H1 (cell line): Measurements from ENCODE around the gene AAMP. TPM values are rescaled to one million over a fixed set of nuclear protein-coding genes. Genes with fewer than 3 reads are reported as not detected.

Source experiments
- CTCF ChIA-PET: fragments of 300-600 bp; sonication (Branson Sonifier 250); formaldehyde crosslinking; loops from one replicate; lab custom pipeline; 2021; ENCODE audit not compliant: partially characterized antibody; lab: Charles Lee
- POLR2A ChIA-PET: fragments of 300-600 bp; sonication (Branson Sonifier 250); formaldehyde crosslinking; loops from one replicate; lab custom pipeline; 2021; ENCODE audit warnings: inconsistent platforms; ENCODE audit not compliant: partially characterized antibody; lab: Charles Lee
- DNase-seq, 2 experiments: peaks; one replicate each; pipeline versions ENCODE4 v3.0.0 to v3.0.0-alpha.2; 2010 to 2022; ENCODE audit warnings: low spot score in 2 of 2, low read depth in 1 of 2, mixed read lengths in 1 of 2
- FAIRE-seq: peaks from 2 replicates; lab custom pipeline; 2011; peaks lifted over from hg19 to GRCh38; lab: Jason Lieb, UNC
- H2AFZ ChIP-seq: 2 replicates; pipeline ENCODE4 v1.8.1; 2012; ENCODE audit warnings: low read length, inconsistent platforms
- H2AK5ac ChIP-seq: 2 replicates; pipeline ENCODE4 v1.6.1; 2013; ENCODE audit warnings: low read depth, low read length
- H2BK120ac ChIP-seq: replicated peaks from 2 replicates; pipeline ENCODE3; 2013; ENCODE audit warnings: low read depth, low read length, inconsistent platforms
- H2BK12ac ChIP-seq: 2 replicates; pipeline ENCODE4 v1.6.1; 2013; ENCODE audit warnings: low read depth, low read length
- H2BK15ac ChIP-seq: 2 replicates; pipeline ENCODE4 v1.6.1; 2013; ENCODE audit warnings: low read length
- H2BK20ac ChIP-seq: 2 replicates; pipeline ENCODE4 v1.6.1; 2013; ENCODE audit warnings: low read length
- H2BK5ac ChIP-seq: 2 replicates; pipeline ENCODE4 v1.6.1; 2013; ENCODE audit warnings: low read depth, low read length
- H3K14ac ChIP-seq: 2 replicates; pipeline ENCODE4 v1.6.1; 2013; ENCODE audit warnings: inconsistent platforms; ENCODE audit not compliant: insufficient read length
- H3K18ac ChIP-seq: 2 replicates; pipeline ENCODE4 v1.6.1; 2013; ENCODE audit warnings: low read length; ENCODE audit errors: extremely low read depth
- H3K23ac ChIP-seq: 2 replicates; pipeline ENCODE4 v1.6.1; 2013; ENCODE audit warnings: inconsistent platforms; ENCODE audit not compliant: insufficient read length
- H3K23me2 ChIP-seq: 2 replicates; pipeline ENCODE4 v1.6.1; 2013; ENCODE audit warnings: low read depth, low read length
- H3K27ac ChIP-seq: 2 replicates; pipeline ENCODE4 v1.6.1; 2011; ENCODE audit warnings: low read depth, low read length, inconsistent platforms
- H3K27me3 ChIP-seq, 4 experiments: replicated peaks in 1 of 4; 1 replicate in 1 of 4; 2 replicates in 3 of 4; pipeline versions ENCODE4 v1.6.1 to v1.8.1; 2011 to 2013; ENCODE audit warnings: low read length in 3 of 4, mild to moderate bottlenecking in 3 of 4, inconsistent platforms in 2 of 4, mixed read lengths in 2 of 4, moderate library complexity in 1 of 4; ENCODE audit not compliant: control insufficient read depth in 3 of 4, insufficient read depth in 3 of 4; ENCODE audit errors: extremely low read depth in 1 of 4
- H3K36me3 ChIP-seq, 4 experiments: 2 replicates each; pipeline versions ENCODE4 v1.6.1 to v1.8.1; 2011 to 2013; ENCODE audit warnings: mild to moderate bottlenecking in 4 of 4, low read length in 3 of 4, moderate library complexity in 2 of 4, control low read depth in 1 of 4, inconsistent platforms in 1 of 4; ENCODE audit not compliant: insufficient read depth in 4 of 4, control insufficient read depth in 2 of 4
- H3K4ac ChIP-seq: replicated peaks from 2 replicates; pipeline ENCODE3; 2013; ENCODE audit warnings: low read length, low read depth, mixed read lengths, inconsistent platforms; ENCODE audit not compliant: insufficient read length
- H3K4me1 ChIP-seq, 4 experiments: replicated peaks in 1 of 4; 1 replicate in 1 of 4; 2 replicates in 3 of 4; pipeline versions ENCODE4 v1.6.1 to v1.8.1; 2011 to 2013; ENCODE audit warnings: low read length in 3 of 4, inconsistent platforms in 2 of 4, mixed read lengths in 1 of 4; ENCODE audit not compliant: insufficient read depth in 4 of 4, control insufficient read depth in 3 of 4
- H3K4me2 ChIP-seq, 2 experiments: 2 replicates each; pipeline versions ENCODE4 v1.6.1 to v1.8.1; 2011 to 2013; ENCODE audit warnings: low read depth in 2 of 2, low read length in 2 of 2, control low read depth in 1 of 2, inconsistent platforms in 1 of 2, mild to moderate bottlenecking in 1 of 2; ENCODE audit not compliant: insufficient read depth in 1 of 2
- H3K4me3 ChIP-seq, 4 experiments: fragments of 200-600, 300-600 bp in 1 of 4; sonication (generic), shearing (Covaris generic), sonication (Bioruptor Twin) in 1 of 4; 2 replicates each; pipeline versions ENCODE4 v1.5.1 to v1.8.1; 2011 to 2016; ENCODE audit warnings: low read length in 4 of 4, low read depth in 3 of 4, control low read depth in 2 of 4, inconsistent platforms in 2 of 4, mild to moderate bottlenecking in 2 of 4, mixed read lengths in 1 of 4, moderate library complexity in 1 of 4; ENCODE audit not compliant: insufficient read depth in 2 of 4; ENCODE audit errors: extremely low read depth in 1 of 4
- H3K56ac ChIP-seq: replicated peaks from 2 replicates; pipeline ENCODE3; 2013; ENCODE audit warnings: low read depth, mild to moderate bottlenecking, mixed read lengths, low read length, inconsistent platforms; ENCODE audit not compliant: insufficient read length
- H3K79me1 ChIP-seq: 2 replicates; pipeline ENCODE4 v1.6.1; 2013; ENCODE audit warnings: low read depth, low read length, control low read depth
- H3K79me2 ChIP-seq, 2 experiments: 2 replicates each; pipeline versions ENCODE4 v1.6.1 to v1.8.1; 2012 to 2013; ENCODE audit warnings: low read length in 2 of 2, mild to moderate bottlenecking in 2 of 2, inconsistent platforms in 1 of 2; ENCODE audit not compliant: insufficient read depth in 2 of 2, control insufficient read depth in 1 of 2
- H3K9ac ChIP-seq, 4 experiments: replicated peaks in 1 of 4; 1 replicate in 1 of 4; 2 replicates in 3 of 4; pipeline versions ENCODE4 v1.6.1 to v1.8.1; 2011 to 2013; ENCODE audit warnings: low read depth in 3 of 4, low read length in 3 of 4, control low read depth in 2 of 4, mild to moderate bottlenecking in 2 of 4, moderate library complexity in 2 of 4, inconsistent platforms in 1 of 4; ENCODE audit errors: extremely low read depth in 1 of 4
- H3K9me3 ChIP-seq, 2 experiments: 2 replicates each; pipeline versions ENCODE4 v1.6.1 to v1.8.1; 2012 to 2013; ENCODE audit warnings: mild to moderate bottlenecking in 2 of 2, moderate library complexity in 2 of 2, control low read depth in 1 of 2, inconsistent platforms in 1 of 2, low read depth in 1 of 2, low read length in 1 of 2, mixed read lengths in 1 of 2; ENCODE audit not compliant: insufficient read depth in 2 of 2
- H4K20me1 ChIP-seq, 2 experiments: replicated peaks in 1 of 2; 2 replicates each; pipeline versions ENCODE3 to v1.8.1; 2011 to 2013; ENCODE audit warnings: inconsistent platforms in 2 of 2, low read length in 2 of 2, mild to moderate bottlenecking in 1 of 2; ENCODE audit not compliant: insufficient read depth in 2 of 2, control insufficient read depth in 1 of 2
- H4K5ac ChIP-seq: 2 replicates; pipeline ENCODE4 v1.6.1; 2013; ENCODE audit warnings: low read length, low read depth, mixed read lengths, inconsistent platforms; ENCODE audit not compliant: insufficient read length
- H4K8ac ChIP-seq: 2 replicates; pipeline ENCODE4 v1.8.0; 2013; ENCODE audit warnings: mild to moderate bottlenecking, moderate library complexity, low read length, inconsistent platforms; ENCODE audit not compliant: insufficient read depth; ENCODE audit errors: extremely low read depth
- H4K91ac ChIP-seq: replicated peaks from 2 replicates; pipeline ENCODE3; 2013; ENCODE audit warnings: low read length, mixed read lengths, inconsistent platforms; ENCODE audit not compliant: insufficient read length
- CEBPB ChIP-seq: IDR thresholded peaks from 2 replicates; pipeline ENCODE4 v1.6.1; 2012; ENCODE audit warnings: low read depth, low read length
- FOSL1 ChIP-seq: IDR thresholded peaks from 2 replicates; pipeline ENCODE4 v1.6.1; 2011; ENCODE audit warnings: mild to moderate bottlenecking, low read depth, low read length, moderate library complexity; ENCODE audit not compliant: insufficient read depth
- JUND ChIP-seq: IDR thresholded peaks from 2 replicates; pipeline ENCODE4 v1.6.1; 2011; ENCODE audit warnings: mild to moderate bottlenecking, improper control_type of control experiment, low read length
- NANOG ChIP-seq: IDR thresholded peaks from 2 replicates; pipeline ENCODE4 v1.6.1; 2011; ENCODE audit warnings: low read length, low read depth, mild to moderate bottlenecking, inconsistent platforms; ENCODE audit not compliant: insufficient read depth, poor library complexity, severe bottlenecking
- PHF8 ChIP-seq: fragments of 200-600 bp; sonication (generic); conservative IDR thresholded peaks from 2 replicates; pipeline ENCODE4 v1.7.1; 2012; ENCODE audit warnings: low read depth, mild to moderate bottlenecking, inconsistent platforms, low read length, moderate library complexity
- RAD21 ChIP-seq, 2 experiments: IDR thresholded peaks in 1 of 2; conservative IDR thresholded peaks in 1 of 2; 2 replicates each; pipeline ENCODE4 v1.6.1; 2011; ENCODE audit warnings: low read depth in 2 of 2, low read length in 2 of 2, improper control_type of control experiment in 1 of 2, inconsistent platforms in 1 of 2, mild to moderate bottlenecking in 1 of 2, moderate library complexity in 1 of 2
- SIN3A ChIP-seq, 2 experiments: IDR thresholded peaks in 1 of 2; conservative IDR thresholded peaks in 1 of 2; 2 replicates each; pipeline ENCODE4 v1.6.1; 2011 to 2012; ENCODE audit warnings: low read length in 2 of 2, improper control_type of control experiment in 1 of 2, low read depth in 1 of 2, mild to moderate bottlenecking in 1 of 2
- SIX5 ChIP-seq: IDR thresholded peaks from 2 replicates; pipeline ENCODE4 v1.6.1; 2011; ENCODE audit warnings: mild to moderate bottlenecking, low read depth, low read length
- WGBS, 2 experiments: shearing (Covaris generic) in 1 of 2; methylation state at CpG; one replicate each; pipeline versions ENCODE4 v1.1.6 to v1.1.7; 2013 to 2015; ENCODE audit warnings: low lambda C conversion rate in 2 of 2, mixed read lengths in 2 of 2, inconsistent platforms in 1 of 2, low coverage in 1 of 2, missing lambda C conversion rate in 1 of 2; ENCODE audit not compliant: insufficient replicate concordance in 2 of 2, insufficient coverage in 1 of 2, insufficient read length in 1 of 2; ENCODE audit errors: extremely low coverage in 1 of 2, missing lambda C conversion rate in 1 of 2; 5-methylcytosine and 5-hydroxymethylcytosine counted together
- polyA plus RNA-seq, 7 experiments: library from polyadenylated mRNA; depleted of rRNA in 3 of 7; stranded (reverse) in 5 of 7; unstranded in 2 of 7; fragments of >200 nt in 5 of 7; fragments of 200-250 nt in 2 of 7; gene quantifications; 1 replicate in 5 of 7; 2 replicates in 1 of 7; 4 replicates in 1 of 7; pipeline versions ENCODE4 v1.2.1 to v1.2.3, GENCODE V29; 2011 to 2013; ENCODE audit warnings: missing spikeins in 2 of 7, mixed read lengths in 2 of 7
- total RNA-seq: library from RNA; stranded (reverse); fragmentation: NEBNext Ultra II Directional; extraction: Animal tissue kit (Norgen Biotek cat#: 25700); gene quantifications from 2 replicates; pipeline ENCODE4 v1.2.1, GENCODE V29; 2021
- TF ChIP-seq, protein P1 (sequence below): IDR thresholded peaks from 2 replicates; pipeline ENCODE4 v1.6.1; 2012; ENCODE audit warnings: inconsistent platforms

Gene AAMP
- total and polyA plus RNA-seq, 2 of the 8 experiments (the other 6 are each of a cell fraction or from before 2014, with no cell fraction given), result 119 to 125 TPM

- 59% methylated on average over 16 of the region's 18 CpGs; no CpG with 5 or more reads in 1 of the 2 experiments for WGBS, 2 experiments
- Histone ChIP-seq H3K23me2 (peaks cover 10% of the 10 kb centered on the region), H2AFZ (no peak overlapping the region), H4K8ac (peak overlapping the region; percentile 69; the same call in 1 of the 2 replicates), H2AK5ac (no peak overlapping the region), H3K9ac (no peak overlapping the region), H3K23ac (no peak overlapping the region), H3K27ac (no peak overlapping the region), H2BK5ac (no peak overlapping the region), H2BK15ac (no peak overlapping the region), H3K36me3 (peaks cover 0 to 38% (median 9%) of the 10 kb centered on the region in 4 experiments; a peak in 6 of 8 replicates), H2BK120ac (no peak overlapping the region), H3K4me3 (no peak overlapping the region), H4K91ac (no peak overlapping the region), H3K4me1 (peaks cover 0 to 7% (median 4%) of the 10 kb centered on the region in 4 experiments; a peak in 4 of 7 replicates), H3K56ac (no peak overlapping the region), H4K20me1 (peaks cover 0 to 9% of the 10 kb centered on the region in 2 experiments), H3K9me3 (no peaks in the 10 kb centered on the region), H3K14ac (no peak overlapping the region), H3K79me1 (peaks cover 8% of the 10 kb centered on the region; the same call in 1 of the 2 replicates), H2BK12ac (no peak overlapping the region), H3K18ac (no peak overlapping the region), H3K4ac (no peak overlapping the region), H3K79me2 (peaks cover 0 to 10% of the 10 kb centered on the region in 2 experiments; a peak in 2 of 4 replicates), H3K4me2 (0 out of 4 replicates have a peak overlapping the region, but pooled peaks of 1 of the 2 experiments have one; percentile 11), H4K5ac (no peak overlapping the region), H2BK20ac (no peak overlapping the region), H3K27me3 (no peaks in the 10 kb centered on the region)
- ChIA-PET CTCF (interaction anchor here (0.5 to 8.2 kb wide), 31 partner anchors 11 to 391 kb away, joined by 3 to 131 read pairs (median 4); partner anchors contain the start of genes CATIP, GPBAR1 and TMBIM1), POLR2A (interaction anchor here (1.5 to 2.8 kb wide), 4 partner anchors 10 to 124 kb away, joined by 4 to 29 read pairs (median 6); partner anchors contain the start of genes CATIP and GPBAR1)
- peak in 1 of 2 experiments; percentile 86 for DNase-seq
- FAIRE-seq, result no peak
- TF ChIP-seq NANOG (no peak), CEBPB (peak; percentile 46; the same call in 1 of the 2 replicates), PHF8 (no peak), SIX5 (no peak), RAD21 (IDR thresholded peaks at IDR 0.05 in 1 of 2, conservative IDR thresholded peaks at IDR 0.05 in 1 of 2; ENCODE audit: low read depth in 2 of 2, low read length in 2 of 2) (peak; percentile 85 to 91), SIN3A (conservative IDR thresholded peaks at IDR 0.05 in 1 of 2, IDR thresholded peaks at IDR 0.05 in 1 of 2; ENCODE audit: low read depth in 1 of 2, low read length in 2 of 2) (0 out of 4 replicates have a peak, but pooled peaks of 1 of the 2 experiments have one; percentile 37), FOSL1 (no peak), JUND (no peak)
- TF ChIP-seq, protein P1, sequence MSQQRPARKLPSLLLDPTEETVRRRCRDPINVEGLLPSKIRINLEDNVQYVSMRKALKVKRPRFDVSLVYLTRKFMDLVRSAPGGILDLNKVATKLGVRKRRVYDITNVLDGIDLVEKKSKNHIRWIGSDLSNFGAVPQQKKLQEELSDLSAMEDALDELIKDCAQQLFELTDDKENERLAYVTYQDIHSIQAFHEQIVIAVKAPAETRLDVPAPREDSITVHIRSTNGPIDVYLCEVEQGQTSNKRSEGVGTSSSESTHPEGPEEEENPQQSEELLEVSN, result no peak
Observed at GRCh38 chr2:218272531-218273212, 2.7 kb upstream of the AAMP start.
